GM12878 (cell line): ENCODE results near the gene OR6P1. TPM values are rescaled to one million over a fixed set of nuclear protein-coding genes. Genes with fewer than 3 reads are reported as not detected.

Experiments used
- ATAC-seq: fragments of 200-7000 bp; cut with Tn5 transposase; 3 replicates; pipeline ENCODE4 v1.9.1; 2020; ENCODE audit warnings: mild to moderate bottlenecking, moderate library complexity
- BruUV-seq: library from RNA; stranded (reverse); fragments of 400-500 nt; replicated peaks from 2 replicates; lab custom pipeline; 2021; lab: Mats Ljungman, UMichigan
- CTCF ChIA-PET: fragments of 300-600 bp; sonication (Branson Sonifier 250); formaldehyde crosslinking; extraction: SDS; loops from one replicate; lab custom pipeline; 2021; ENCODE audit warnings: inconsistent platforms; lab: Yijun Ruan, JAX
- POLR2A ChIA-PET: fragments of 350-600 bp; formaldehyde crosslinking; extraction: SDS; loops from one replicate; lab custom pipeline; 2021; ENCODE audit warnings: inconsistent platforms; lab: Charles Lee
- RAD21 ChIA-PET: fragments of 300-600 bp; sonication (Branson Sonifier 250); formaldehyde crosslinking; loops from one replicate; lab custom pipeline; 2023; ENCODE audit warnings: antibody characterized with exemption; ENCODE audit not compliant: unreplicated experiment; lab: Charles Lee
- SMC1A ChIA-PET: fragments of 300-600 bp; sonication (Branson Sonifier 250); formaldehyde crosslinking; loops from one replicate; lab custom pipeline; 2023; ENCODE audit not compliant: unreplicated experiment, uncharacterized antibody; lab: Charles Lee
- DNase-seq: peaks from one replicate; pipeline ENCODE4 v3.0.0-alpha.2; 2011; ENCODE audit warnings: low read depth, low spot score
- FAIRE-seq: peaks from 3 replicates; lab custom pipeline; 2011; peaks lifted over from hg19 to GRCh38; lab: Jason Lieb, UNC
- H2AFZ ChIP-seq: 2 replicates; pipeline ENCODE4 v1.6.0; 2011; ENCODE audit warnings: low read depth, low read length, control low read depth; ENCODE audit not compliant: control insufficient read depth
- H3K27ac ChIP-seq: 2 replicates; pipeline ENCODE4 v1.5.1; 2011; ENCODE audit warnings: control low read depth; ENCODE audit not compliant: control insufficient read depth, insufficient read depth
- H3K27me3 ChIP-seq, 2 experiments: replicated peaks in 1 of 2; 2 replicates each; pipeline versions ENCODE4 v1.6.0 to v1.6.1; 2011; ENCODE audit warnings: low read length in 1 of 2; ENCODE audit not compliant: control insufficient read depth in 2 of 2, insufficient read depth in 2 of 2
- H3K36me3 ChIP-seq, 2 experiments: 2 replicates each; pipeline ENCODE4 v1.5.1; 2011; ENCODE audit warnings: low read length in 1 of 2; ENCODE audit not compliant: control insufficient read depth in 2 of 2, insufficient read depth in 2 of 2
- H3K4me1 ChIP-seq: 2 replicates; pipeline ENCODE4 v1.6.1; 2011; ENCODE audit warnings: mild to moderate bottlenecking, low read length, moderate library complexity, mixed read lengths; ENCODE audit not compliant: control insufficient read depth, insufficient read depth
- H3K4me2 ChIP-seq: 2 replicates; pipeline ENCODE4 v1.6.0; 2011; ENCODE audit warnings: control low read depth; ENCODE audit not compliant: control insufficient read depth, insufficient read depth
- H3K4me3 ChIP-seq: fragments of 200-600 bp; sonication (generic); 2 replicates; pipeline ENCODE4 v1.5.1; 2016
- H3K79me2 ChIP-seq: 2 replicates; pipeline ENCODE4 v1.6.0; 2011; ENCODE audit warnings: low read length; ENCODE audit not compliant: control insufficient read depth, insufficient read depth
- H3K9ac ChIP-seq: 2 replicates; pipeline ENCODE4 v1.8.0; 2011; ENCODE audit warnings: low read length, control low read depth, mixed read lengths; ENCODE audit not compliant: control insufficient read depth, insufficient read depth
- H3K9me3 ChIP-seq: replicated peaks from 3 replicates; pipeline ENCODE4 v1.5.1; 2011; ENCODE audit warnings: mild to moderate bottlenecking, low read length; ENCODE audit not compliant: control insufficient read depth, insufficient read depth
- H4K20me1 ChIP-seq: 2 replicates; pipeline ENCODE4 v1.6.0; 2011; ENCODE audit not compliant: control insufficient read depth, insufficient read depth
- ASH2L ChIP-seq: fragments of 300-600, 200-600 bp; sonication (generic); IDR thresholded peaks from 2 replicates; pipeline ENCODE4 v1.6.1; 2017; ENCODE audit warnings: low read depth, mild to moderate bottlenecking, borderline replicate concordance
- ETV6 ChIP-seq, 2 experiments: fragments of 450-650 bp in 1 of 2; IDR thresholded peaks in 1 of 2; conservative IDR thresholded peaks in 1 of 2; 2 replicates each; pipeline ENCODE4 v1.6.1; 2014; ENCODE audit warnings: antibody characterized with exemption in 1 of 2, borderline replicate concordance in 1 of 2, low read depth in 1 of 2, mild to moderate bottlenecking in 1 of 2, moderate library complexity in 1 of 2
- MEF2B ChIP-seq: fragments of 450-650 bp; IDR thresholded peaks from 2 replicates; pipeline ENCODE4 v1.6.1; 2018; ENCODE audit warnings: mild to moderate bottlenecking, moderate library complexity; ENCODE audit not compliant: partially characterized antibody, poor library complexity, severe bottlenecking
- PML ChIP-seq: IDR thresholded peaks from 2 replicates; pipeline ENCODE4 v1.6.1; 2012; ENCODE audit warnings: low read length, inconsistent platforms
- WGBS: methylation state at CpG from one replicate; pipeline ENCODE4 v1.1.6; 2016; ENCODE audit warnings: low lambda C conversion rate; ENCODE audit not compliant: insufficient replicate concordance, insufficient coverage; ENCODE audit errors: missing lambda C conversion rate; 5-methylcytosine and 5-hydroxymethylcytosine counted together
- in situ Hi-C: fragments of 300-500 bp; cut with MboI; formaldehyde crosslinking; loops from 9 replicates; pipeline ENCODE4 v1.14.3; 2018; ENCODE audit warnings: mixed read lengths
- intact Hi-C: fragments of 100-400 bp; cut with micrococcal nuclease; formaldehyde crosslinking; loops from one replicate; pipeline ENCODE4 v1.14.2; 2022; ENCODE audit not compliant: unreplicated experiment
- polyA plus RNA-seq, 11 experiments: library from polyadenylated mRNA; depleted of rRNA in 4 of 11; unstranded in 6 of 11; stranded (reverse) in 5 of 11; fragments of >200 nt; fragmentation: Nextera tagmentation in 4 of 11; fragmentation: Illumina TruSeq in 1 of 11; extraction: Ambion mirVana in 4 of 11; extraction: Trizol in 1 of 11; gene quantifications; 1 replicate in 1 of 11; 2 replicates in 10 of 11; pipeline versions ENCODE4 v1.2.1 to v1.2.3, GENCODE V29; 2011 to 2016; ENCODE audit warnings: inconsistent platforms in 2 of 11, missing spikeins in 2 of 11, low read depth in 1 of 11
- total RNA-seq, 4 experiments: library from RNA; depleted of rRNA in 3 of 4; stranded (reverse); fragments of >200 nt in 3 of 4; fragmentation: Illumina TruSeq in 1 of 4; extraction: Trizol in 1 of 4; gene quantifications; 2 replicates each; pipeline versions ENCODE4 v1.2.1 to v1.2.3, GENCODE V29; 2013 to 2021

Gene OR6P1
- total and polyA plus RNA-seq, 10 of the 15 experiments (the other 5 are each of a cell fraction or from before 2014, with no cell fraction given): not detected

DNA sequence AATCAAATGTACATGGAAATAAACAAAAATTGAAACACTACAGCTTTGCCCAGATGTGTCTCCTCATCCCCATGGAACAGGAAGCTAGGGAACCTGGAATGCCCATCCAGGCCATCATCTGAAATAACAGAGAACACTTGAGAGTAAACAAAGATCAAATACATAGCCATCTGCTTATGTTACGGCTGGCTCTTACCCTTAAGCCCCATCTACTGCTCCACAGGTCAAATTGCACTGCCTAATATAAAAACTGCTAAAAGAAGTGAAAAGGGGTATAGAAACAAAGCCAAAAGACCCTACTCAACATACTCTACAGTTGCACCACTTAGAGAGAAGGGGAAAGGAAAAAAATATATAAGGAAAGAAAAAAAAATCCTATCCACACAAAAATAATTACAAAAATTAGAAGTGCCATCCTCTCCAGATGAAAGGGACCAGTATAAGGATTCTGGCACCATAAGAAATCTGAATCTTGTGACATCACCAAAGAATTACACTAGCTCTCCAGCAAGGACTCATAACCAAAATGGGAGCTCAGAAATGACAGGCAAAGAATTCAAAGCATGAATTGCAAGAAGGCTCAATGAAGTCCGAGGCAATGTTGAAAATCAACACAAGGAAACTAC lies 43.1 kb downstream of the OR6P1 start (continued):
- TF ChIP-seq ASH2L: no peak

DNA sequence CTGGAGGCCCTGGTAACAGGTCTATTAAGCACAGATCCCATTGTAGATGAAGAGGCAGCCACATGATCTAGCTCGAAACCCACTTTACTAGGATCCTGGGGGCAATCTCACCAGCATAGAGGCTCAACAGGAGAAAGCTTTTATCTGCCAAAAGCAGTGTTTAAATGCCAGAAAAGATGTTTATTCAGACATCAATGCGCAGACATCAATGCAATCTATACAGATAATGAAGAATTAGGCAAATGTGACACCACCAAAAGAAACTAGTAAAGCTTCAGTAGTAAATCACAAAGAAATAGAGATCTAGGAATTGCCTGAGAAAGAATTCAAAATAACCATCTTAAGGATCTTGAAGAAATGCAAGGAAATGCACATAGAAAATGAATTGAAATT lies 48.7 kb downstream of the OR6P1 start:
- BruUV-seq: no TSS peak
- no peak overlapping the region for H3K27ac ChIP-seq
- POLR2A ChIA-PET: no interaction called here
- H3K27me3 ChIP-seq: no peaks in the 10 kb centered on the region
- RAD21 ChIA-PET: interaction anchor here (0.9 kb wide), 1 partner anchor 317 kb away, joined by 3 read pairs; no protein-coding TSS in a partner anchor
- intact Hi-C loops (no loop called here), in situ Hi-C loops (no loop called here)
- CTCF ChIA-PET: no interaction called here
- no peak overlapping the region for H3K9ac ChIP-seq
- H2AFZ ChIP-seq: no peak overlapping the region
- no peaks in the 10 kb centered on the region for H4K20me1 ChIP-seq
- ATAC-seq: no peak
- H3K36me3 ChIP-seq: no peaks in the 10 kb centered on the region
- H3K4me2 ChIP-seq: no peak overlapping the region
- H3K4me1 ChIP-seq: no peaks in the 10 kb centered on the region
- no peaks in the 10 kb centered on the region for H3K9me3 ChIP-seq
- no peak for FAIRE-seq
- H3K79me2 ChIP-seq: no peaks in the 10 kb centered on the region
- DNase-seq: no peak
- no peak overlapping the region for H3K4me3 ChIP-seq
- SMC1A ChIA-PET: interaction anchor here (0.8 kb wide), 1 partner anchor 44 kb away, joined by 3 read pairs; no protein-coding TSS in a partner anchor
- TF ChIP-seq ETV6 (conservative IDR thresholded peaks at IDR 0.05 in 1 of 2, IDR thresholded peaks at IDR 0.05 in 1 of 2; ENCODE audit: borderline replicate concordance in 1 of 2, low read depth in 1 of 2) (no peak), PML (no peak), MEF2B (no peak)
- 40% methylated on average over 2 of the region's 2 CpGs for WGBS
